Gastroesophageal sphincter (tissue), 3 donors: ENCODE data around the gene SDC4.

ENCODE experiments used
- CTCF ChIP-seq, 4 experiments: fragments of 200-600 bp in 2 of 4; fragments of 450-650 bp in 2 of 4; sonication (generic) in 1 of 4; IDR thresholded peaks; one replicate each; pipeline ENCODE4 v1.5.1; 2017 to 2019; ENCODE audit warnings: antibody characterized with exemption in 4 of 4, mild to moderate bottlenecking in 2 of 4, moderate library complexity in 2 of 4
- EP300 ChIP-seq: sonication (generic); formaldehyde crosslinking; IDR thresholded peaks from one replicate; pipeline ENCODE4 v1.6.1; 2017; ENCODE audit warnings: antibody characterized with exemption, mild to moderate bottlenecking
- POLR2A ChIP-seq, 2 donors: fragments of 450-650 bp; IDR thresholded peaks; one replicate each; pipeline ENCODE4 v1.6.1; 2017; ENCODE audit warnings: antibody characterized with exemption in 2 of 2, mild to moderate bottlenecking in 2 of 2, moderate library complexity in 1 of 2
- POLR2AphosphoS5 ChIP-seq: sonication (generic); formaldehyde crosslinking; IDR thresholded peaks from one replicate; pipeline ENCODE4 v1.6.1; 2017; ENCODE audit warnings: antibody characterized with exemption

DNA sequence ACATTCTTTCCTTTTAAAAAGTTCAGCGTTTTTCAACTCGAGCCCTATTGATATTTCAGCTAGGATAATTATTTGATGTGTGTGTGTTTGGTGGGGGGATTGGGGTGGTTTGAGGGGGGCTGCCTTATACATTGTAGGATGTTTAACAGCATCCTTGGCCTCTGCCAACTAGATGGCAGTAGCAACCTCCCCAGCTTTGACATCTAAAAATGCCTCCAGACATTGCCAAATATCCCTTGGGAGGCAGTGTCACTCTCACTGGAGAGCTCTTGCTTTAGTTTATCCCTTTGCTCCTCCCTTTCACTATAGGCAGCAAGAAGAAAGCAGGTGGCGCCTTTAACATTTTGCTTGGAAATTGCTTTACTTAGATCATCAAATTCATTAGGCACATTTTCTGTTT is 44.5 kb upstream of the SDC4 start:
- TF ChIP-seq POLR2A (IDR thresholded peaks at IDR 0.05) (no peak), CTCF (IDR thresholded peaks at IDR 0.05) (no peak), EP300 (no peak), POLR2AphosphoS5 (no peak)
